GM12878 (cell line): Measurements from ENCODE around the gene TMPRSS11D. TPM values are rescaled to one million over a fixed set of nuclear protein-coding genes. Genes with fewer than 3 reads are reported as not detected.

Experiments
- ATAC-seq: fragments of 200-7000 bp; cut with Tn5 transposase; 3 replicates; pipeline ENCODE4 v1.9.1; 2020; ENCODE audit warnings: mild to moderate bottlenecking, moderate library complexity
- BruUV-seq: library from RNA; stranded (reverse); fragments of 400-500 nt; replicated peaks from 2 replicates; lab custom pipeline; 2021; lab: Mats Ljungman, UMichigan
- CTCF ChIA-PET: fragments of 300-600 bp; sonication (Branson Sonifier 250); formaldehyde crosslinking; extraction: SDS; loops from one replicate; lab custom pipeline; 2021; ENCODE audit warnings: inconsistent platforms; lab: Yijun Ruan, JAX
- POLR2A ChIA-PET: fragments of 350-600 bp; formaldehyde crosslinking; extraction: SDS; loops from one replicate; lab custom pipeline; 2021; ENCODE audit warnings: inconsistent platforms; lab: Charles Lee
- RAD21 ChIA-PET: fragments of 300-600 bp; sonication (Branson Sonifier 250); formaldehyde crosslinking; loops from one replicate; lab custom pipeline; 2023; ENCODE audit warnings: antibody characterized with exemption; ENCODE audit not compliant: unreplicated experiment; lab: Charles Lee
- SMC1A ChIA-PET: fragments of 300-600 bp; sonication (Branson Sonifier 250); formaldehyde crosslinking; loops from one replicate; lab custom pipeline; 2023; ENCODE audit not compliant: unreplicated experiment, uncharacterized antibody; lab: Charles Lee
- DNase-seq: peaks from one replicate; pipeline ENCODE4 v3.0.0-alpha.2; 2011; ENCODE audit warnings: low read depth, low spot score
- FAIRE-seq: peaks from 3 replicates; lab custom pipeline; 2011; peaks lifted over from hg19 to GRCh38; lab: Jason Lieb, UNC
- H2AFZ ChIP-seq: 2 replicates; pipeline ENCODE4 v1.6.0; 2011; ENCODE audit warnings: low read depth, low read length, control low read depth; ENCODE audit not compliant: control insufficient read depth
- H3K27ac ChIP-seq: 2 replicates; pipeline ENCODE4 v1.5.1; 2011; ENCODE audit warnings: control low read depth; ENCODE audit not compliant: control insufficient read depth, insufficient read depth
- H3K27me3 ChIP-seq, 2 experiments: replicated peaks in 1 of 2; 2 replicates each; pipeline versions ENCODE4 v1.6.0 to v1.6.1; 2011; ENCODE audit warnings: low read length in 1 of 2; ENCODE audit not compliant: control insufficient read depth in 2 of 2, insufficient read depth in 2 of 2
- H3K36me3 ChIP-seq, 2 experiments: 2 replicates each; pipeline ENCODE4 v1.5.1; 2011; ENCODE audit warnings: low read length in 1 of 2; ENCODE audit not compliant: control insufficient read depth in 2 of 2, insufficient read depth in 2 of 2
- H3K4me1 ChIP-seq: 2 replicates; pipeline ENCODE4 v1.6.1; 2011; ENCODE audit warnings: mild to moderate bottlenecking, low read length, moderate library complexity, mixed read lengths; ENCODE audit not compliant: control insufficient read depth, insufficient read depth
- H3K4me2 ChIP-seq: 2 replicates; pipeline ENCODE4 v1.6.0; 2011; ENCODE audit warnings: control low read depth; ENCODE audit not compliant: control insufficient read depth, insufficient read depth
- H3K4me3 ChIP-seq: fragments of 200-600 bp; sonication (generic); 2 replicates; pipeline ENCODE4 v1.5.1; 2016
- H3K79me2 ChIP-seq: 2 replicates; pipeline ENCODE4 v1.6.0; 2011; ENCODE audit warnings: low read length; ENCODE audit not compliant: control insufficient read depth, insufficient read depth
- H3K9ac ChIP-seq: 2 replicates; pipeline ENCODE4 v1.8.0; 2011; ENCODE audit warnings: low read length, control low read depth, mixed read lengths; ENCODE audit not compliant: control insufficient read depth, insufficient read depth
- H3K9me3 ChIP-seq: replicated peaks from 3 replicates; pipeline ENCODE4 v1.5.1; 2011; ENCODE audit warnings: mild to moderate bottlenecking, low read length; ENCODE audit not compliant: control insufficient read depth, insufficient read depth
- H4K20me1 ChIP-seq: 2 replicates; pipeline ENCODE4 v1.6.0; 2011; ENCODE audit not compliant: control insufficient read depth, insufficient read depth
- ATF7 ChIP-seq: fragments of 450-650 bp; IDR thresholded peaks from 2 replicates; pipeline ENCODE4 v1.6.1; 2016; ENCODE audit warnings: low read depth, mild to moderate bottlenecking
- BMI1 ChIP-seq: fragments of 450-650 bp; IDR thresholded peaks from 2 replicates; pipeline ENCODE4 v1.6.1; 2016; ENCODE audit warnings: mild to moderate bottlenecking, moderate library complexity, borderline replicate concordance
- EED ChIP-seq: sonication (generic); IDR thresholded peaks from 2 replicates; pipeline ENCODE4 v1.6.1; 2016; ENCODE audit warnings: antibody characterized with exemption, low read depth
- HCFC1 ChIP-seq: fragments of 150-350 bp; IDR thresholded peaks from 2 replicates; pipeline ENCODE4 v1.6.1; 2014; ENCODE audit warnings: low read length
- KDM1A ChIP-seq: fragments of 200-600 bp; sonication (generic); IDR thresholded peaks from 2 replicates; pipeline ENCODE4 v1.6.1; 2016; ENCODE audit warnings: borderline replicate concordance
- LARP7 ChIP-seq: fragments of 450-650 bp; IDR thresholded peaks from 2 replicates; pipeline ENCODE4 v1.6.1; 2017; ENCODE audit warnings: mild to moderate bottlenecking
- MEF2A ChIP-seq: IDR thresholded peaks from 2 replicates; pipeline ENCODE4 v1.6.1; 2011; ENCODE audit warnings: low read depth, mild to moderate bottlenecking, low read length, moderate library complexity; ENCODE audit not compliant: insufficient read depth
- SREBF1 ChIP-seq: IDR thresholded peaks from 2 replicates; pipeline ENCODE4 v1.6.1; 2012; ENCODE audit warnings: mild to moderate bottlenecking, low read length
- ZNF24 ChIP-seq: fragments of 450-650 bp; IDR thresholded peaks from 2 replicates; pipeline ENCODE4 v1.6.1; 2017; ENCODE audit warnings: antibody characterized with exemption, mild to moderate bottlenecking
- WGBS: methylation state at CpG from one replicate; pipeline ENCODE4 v1.1.6; 2016; ENCODE audit warnings: low lambda C conversion rate; ENCODE audit not compliant: insufficient replicate concordance, insufficient coverage; ENCODE audit errors: missing lambda C conversion rate; 5-methylcytosine and 5-hydroxymethylcytosine counted together
- in situ Hi-C: fragments of 300-500 bp; cut with MboI; formaldehyde crosslinking; loops from 9 replicates; pipeline ENCODE4 v1.14.3; 2018; ENCODE audit warnings: mixed read lengths
- intact Hi-C: fragments of 100-400 bp; cut with micrococcal nuclease; formaldehyde crosslinking; loops from one replicate; pipeline ENCODE4 v1.14.2; 2022; ENCODE audit not compliant: unreplicated experiment
- polyA plus RNA-seq, 11 experiments: library from polyadenylated mRNA; depleted of rRNA in 4 of 11; unstranded in 6 of 11; stranded (reverse) in 5 of 11; fragments of >200 nt; fragmentation: Nextera tagmentation in 4 of 11; fragmentation: Illumina TruSeq in 1 of 11; extraction: Ambion mirVana in 4 of 11; extraction: Trizol in 1 of 11; gene quantifications; 1 replicate in 1 of 11; 2 replicates in 10 of 11; pipeline versions ENCODE4 v1.2.1 to v1.2.3, GENCODE V29; 2011 to 2016; ENCODE audit warnings: inconsistent platforms in 2 of 11, missing spikeins in 2 of 11, low read depth in 1 of 11
- total RNA-seq, 4 experiments: library from RNA; depleted of rRNA in 3 of 4; stranded (reverse); fragments of >200 nt in 3 of 4; fragmentation: Illumina TruSeq in 1 of 4; extraction: Trizol in 1 of 4; gene quantifications; 2 replicates each; pipeline versions ENCODE4 v1.2.1 to v1.2.3, GENCODE V29; 2013 to 2021
- TF ChIP-seq, protein P1 (sequence below): fragments of 450-650 bp; IDR thresholded peaks from 2 replicates; pipeline ENCODE4 v1.6.1; 2016; ENCODE audit warnings: mild to moderate bottlenecking
- TF ChIP-seq, protein P2 (sequence below): fragments of 450-650 bp; IDR thresholded peaks from 2 replicates; pipeline ENCODE4 v1.6.1; 2017; ENCODE audit warnings: mild to moderate bottlenecking
- TF ChIP-seq, protein P3 (sequence below): IDR thresholded peaks from 2 replicates; pipeline ENCODE4 v1.6.1; 2012; ENCODE audit warnings: mild to moderate bottlenecking, low read depth, low read length
- TF ChIP-seq, protein P4 (sequence below): IDR thresholded peaks from 2 replicates; pipeline ENCODE4 v1.6.1; 2011; ENCODE audit warnings: borderline replicate concordance, low read depth, mild to moderate bottlenecking, moderate library complexity, low read length; ENCODE audit not compliant: insufficient read depth, poor library complexity, severe bottlenecking
- TF ChIP-seq, protein P5 (sequence below): fragments of 450-650 bp; conservative IDR thresholded peaks from 2 replicates; pipeline ENCODE4 v1.6.1; 2017; ENCODE audit warnings: mild to moderate bottlenecking, moderate library complexity

The TMPRSS11D gene
- total and polyA plus RNA-seq, 10 of the 15 experiments (the other 5 are each of a cell fraction or from before 2014, with no cell fraction given), result not detected

DNA sequence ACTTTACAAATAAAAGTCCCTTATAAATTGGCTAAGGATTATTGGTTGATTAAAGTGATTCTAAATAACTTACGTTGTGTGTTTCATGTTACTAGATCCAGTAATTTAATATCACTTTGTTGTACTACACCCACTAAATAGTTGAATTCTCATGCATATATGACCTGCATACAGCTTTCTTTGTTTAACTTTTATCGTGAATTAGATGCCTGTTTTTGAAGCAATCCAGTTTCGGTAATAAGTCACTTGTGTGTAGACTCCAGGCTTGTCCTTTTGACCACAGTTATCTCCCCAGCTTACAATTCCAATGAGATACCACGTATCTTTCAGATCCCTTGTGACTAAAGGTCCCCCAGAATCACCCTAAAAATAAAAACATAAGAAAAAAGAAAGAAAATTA lies 27.3 kb upstream of the TMPRSS11D start:
- Histone ChIP-seq H3K27me3 (no peaks in the 10 kb centered on the region), H3K9me3 (no peaks in the 10 kb centered on the region), H3K4me1 (no peaks in the 10 kb centered on the region), H2AFZ (no peak overlapping the region), H4K20me1 (no peaks in the 10 kb centered on the region), H3K79me2 (no peaks in the 10 kb centered on the region), H3K4me3 (no peak overlapping the region), H3K27ac (no peak overlapping the region), H3K9ac (no peak overlapping the region), H3K4me2 (no peak overlapping the region), H3K36me3 (no peaks in the 10 kb centered on the region)
- RAD21 ChIA-PET, result interaction anchor here (0.6 to 1.2 kb wide), 4 partner anchors 40 to 361 kb away, joined by 3 to 7 read pairs (median 4); no protein-coding TSS in a partner anchor
- FAIRE-seq, result no peak
- ATAC-seq, result no peak
- POLR2A ChIA-PET, result interaction anchor here (1.2 kb wide), 1 partner anchor 164 kb away, joined by 5 read pairs; no protein-coding TSS in a partner anchor
- SMC1A ChIA-PET, result interaction anchor here (0.8 to 4.4 kb wide), 11 partner anchors 10 to 368 kb away, joined by 3 to 14 read pairs (median 3); no protein-coding TSS in a partner anchor
- intact Hi-C loops, result loop anchor here (10.0 kb wide), 2 partner anchors 166 to 264 kb away; no protein-coding TSS in a partner anchor
- WGBS, result 15% methylated on average over 4 of the region's 4 CpGs
- CTCF ChIA-PET, result interaction anchor here (0.6 to 3.9 kb wide), 18 partner anchors 8 to 368 kb away, joined by 3 to 29 read pairs (median 4); no protein-coding TSS in a partner anchor
- no TSS peak for BruUV-seq
- in situ Hi-C loops, result no loop called here
- no peak for DNase-seq
- TF ChIP-seq, protein P1, sequence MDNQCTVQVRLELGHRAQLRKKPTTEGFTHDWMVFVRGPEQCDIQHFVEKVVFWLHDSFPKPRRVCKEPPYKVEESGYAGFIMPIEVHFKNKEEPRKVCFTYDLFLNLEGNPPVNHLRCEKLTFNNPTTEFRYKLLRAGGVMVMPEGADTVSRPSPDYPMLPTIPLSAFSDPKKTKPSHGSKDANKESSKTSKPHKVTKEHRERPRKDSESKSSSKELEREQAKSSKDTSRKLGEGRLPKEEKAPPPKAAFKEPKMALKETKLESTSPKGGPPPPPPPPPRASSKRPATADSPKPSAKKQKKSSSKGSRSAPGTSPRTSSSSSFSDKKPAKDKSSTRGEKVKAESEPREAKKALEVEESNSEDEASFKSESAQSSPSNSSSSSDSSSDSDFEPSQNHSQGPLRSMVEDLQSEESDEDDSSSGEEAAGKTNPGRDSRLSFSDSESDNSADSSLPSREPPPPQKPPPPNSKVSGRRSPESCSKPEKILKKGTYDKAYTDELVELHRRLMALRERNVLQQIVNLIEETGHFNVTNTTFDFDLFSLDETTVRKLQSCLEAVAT, result no peak
- TF ChIP-seq, protein P2, sequence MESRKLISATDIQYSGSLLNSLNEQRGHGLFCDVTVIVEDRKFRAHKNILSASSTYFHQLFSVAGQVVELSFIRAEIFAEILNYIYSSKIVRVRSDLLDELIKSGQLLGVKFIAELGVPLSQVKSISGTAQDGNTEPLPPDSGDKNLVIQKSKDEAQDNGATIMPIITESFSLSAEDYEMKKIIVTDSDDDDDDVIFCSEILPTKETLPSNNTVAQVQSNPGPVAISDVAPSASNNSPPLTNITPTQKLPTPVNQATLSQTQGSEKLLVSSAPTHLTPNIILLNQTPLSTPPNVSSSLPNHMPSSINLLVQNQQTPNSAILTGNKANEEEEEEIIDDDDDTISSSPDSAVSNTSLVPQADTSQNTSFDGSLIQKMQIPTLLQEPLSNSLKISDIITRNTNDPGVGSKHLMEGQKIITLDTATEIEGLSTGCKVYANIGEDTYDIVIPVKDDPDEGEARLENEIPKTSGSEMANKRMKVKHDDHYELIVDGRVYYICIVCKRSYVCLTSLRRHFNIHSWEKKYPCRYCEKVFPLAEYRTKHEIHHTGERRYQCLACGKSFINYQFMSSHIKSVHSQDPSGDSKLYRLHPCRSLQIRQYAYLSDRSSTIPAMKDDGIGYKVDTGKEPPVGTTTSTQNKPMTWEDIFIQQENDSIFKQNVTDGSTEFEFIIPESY, result no peak
- no peak for TF ChIP-seq BMI1
- TF ChIP-seq, protein P3, sequence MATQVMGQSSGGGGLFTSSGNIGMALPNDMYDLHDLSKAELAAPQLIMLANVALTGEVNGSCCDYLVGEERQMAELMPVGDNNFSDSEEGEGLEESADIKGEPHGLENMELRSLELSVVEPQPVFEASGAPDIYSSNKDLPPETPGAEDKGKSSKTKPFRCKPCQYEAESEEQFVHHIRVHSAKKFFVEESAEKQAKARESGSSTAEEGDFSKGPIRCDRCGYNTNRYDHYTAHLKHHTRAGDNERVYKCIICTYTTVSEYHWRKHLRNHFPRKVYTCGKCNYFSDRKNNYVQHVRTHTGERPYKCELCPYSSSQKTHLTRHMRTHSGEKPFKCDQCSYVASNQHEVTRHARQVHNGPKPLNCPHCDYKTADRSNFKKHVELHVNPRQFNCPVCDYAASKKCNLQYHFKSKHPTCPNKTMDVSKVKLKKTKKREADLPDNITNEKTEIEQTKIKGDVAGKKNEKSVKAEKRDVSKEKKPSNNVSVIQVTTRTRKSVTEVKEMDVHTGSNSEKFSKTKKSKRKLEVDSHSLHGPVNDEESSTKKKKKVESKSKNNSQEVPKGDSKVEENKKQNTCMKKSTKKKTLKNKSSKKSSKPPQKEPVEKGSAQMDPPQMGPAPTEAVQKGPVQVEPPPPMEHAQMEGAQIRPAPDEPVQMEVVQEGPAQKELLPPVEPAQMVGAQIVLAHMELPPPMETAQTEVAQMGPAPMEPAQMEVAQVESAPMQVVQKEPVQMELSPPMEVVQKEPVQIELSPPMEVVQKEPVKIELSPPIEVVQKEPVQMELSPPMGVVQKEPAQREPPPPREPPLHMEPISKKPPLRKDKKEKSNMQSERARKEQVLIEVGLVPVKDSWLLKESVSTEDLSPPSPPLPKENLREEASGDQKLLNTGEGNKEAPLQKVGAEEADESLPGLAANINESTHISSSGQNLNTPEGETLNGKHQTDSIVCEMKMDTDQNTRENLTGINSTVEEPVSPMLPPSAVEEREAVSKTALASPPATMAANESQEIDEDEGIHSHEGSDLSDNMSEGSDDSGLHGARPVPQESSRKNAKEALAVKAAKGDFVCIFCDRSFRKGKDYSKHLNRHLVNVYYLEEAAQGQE, result no peak
- TF ChIP-seq, protein P4, sequence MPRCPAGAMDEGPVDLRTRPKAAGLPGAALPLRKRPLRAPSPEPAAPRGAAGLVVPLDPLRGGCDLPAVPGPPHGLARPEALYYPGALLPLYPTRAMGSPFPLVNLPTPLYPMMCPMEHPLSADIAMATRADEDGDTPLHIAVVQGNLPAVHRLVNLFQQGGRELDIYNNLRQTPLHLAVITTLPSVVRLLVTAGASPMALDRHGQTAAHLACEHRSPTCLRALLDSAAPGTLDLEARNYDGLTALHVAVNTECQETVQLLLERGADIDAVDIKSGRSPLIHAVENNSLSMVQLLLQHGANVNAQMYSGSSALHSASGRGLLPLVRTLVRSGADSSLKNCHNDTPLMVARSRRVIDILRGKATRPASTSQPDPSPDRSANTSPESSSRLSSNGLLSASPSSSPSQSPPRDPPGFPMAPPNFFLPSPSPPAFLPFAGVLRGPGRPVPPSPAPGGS, result no peak
- TF ChIP-seq ATF7, result no peak
- TF ChIP-seq EED, result no peak
- no peak for TF ChIP-seq LARP7
- TF ChIP-seq MEF2A, result no peak
- TF ChIP-seq KDM1A, result no peak
- no peak for TF ChIP-seq HCFC1
- TF ChIP-seq SREBF1, result no peak
- TF ChIP-seq, protein P5, sequence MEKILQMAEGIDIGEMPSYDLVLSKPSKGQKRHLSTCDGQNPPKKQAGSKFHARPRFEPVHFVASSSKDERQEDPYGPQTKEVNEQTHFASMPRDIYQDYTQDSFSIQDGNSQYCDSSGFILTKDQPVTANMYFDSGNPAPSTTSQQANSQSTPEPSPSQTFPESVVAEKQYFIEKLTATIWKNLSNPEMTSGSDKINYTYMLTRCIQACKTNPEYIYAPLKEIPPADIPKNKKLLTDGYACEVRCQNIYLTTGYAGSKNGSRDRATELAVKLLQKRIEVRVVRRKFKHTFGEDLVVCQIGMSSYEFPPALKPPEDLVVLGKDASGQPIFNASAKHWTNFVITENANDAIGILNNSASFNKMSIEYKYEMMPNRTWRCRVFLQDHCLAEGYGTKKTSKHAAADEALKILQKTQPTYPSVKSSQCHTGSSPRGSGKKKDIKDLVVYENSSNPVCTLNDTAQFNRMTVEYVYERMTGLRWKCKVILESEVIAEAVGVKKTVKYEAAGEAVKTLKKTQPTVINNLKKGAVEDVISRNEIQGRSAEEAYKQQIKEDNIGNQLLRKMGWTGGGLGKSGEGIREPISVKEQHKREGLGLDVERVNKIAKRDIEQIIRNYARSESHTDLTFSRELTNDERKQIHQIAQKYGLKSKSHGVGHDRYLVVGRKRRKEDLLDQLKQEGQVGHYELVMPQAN, result no peak
- no peak for TF ChIP-seq ZNF24
